ENCODE results near the gene HTR3A. TPM values are rescaled to one million over a fixed set of nuclear protein-coding genes. Genes with fewer than 3 reads are reported as not detected.
"Not testable (repeated sequence)": the region's sequence is repeated elsewhere in the genome, so short reads cannot be mapped to it uniquely, and the experiment has no call there.

The HTR3A gene
- under 1 TPM in 1 of 3 donors, not detected in 2; 0.33 TPM for total RNA-seq

- no peak within 1 kb of the TSS for H3K27ac ChIP-seq
- H3K27me3 ChIP-seq: peaks cover 0 to 10% of the 10 kb centered on the region in 2 donors
- no peaks in the 10 kb centered on the region for H3K4me1 ChIP-seq
- DNase-seq (ENCODE audit: low spot score in 2 of 2): no peak
- no peak for TF ChIP-seq POLR2A (IDR thresholded peaks at IDR 0.05)
- no peak for TF ChIP-seq CTCF (IDR thresholded peaks at IDR 0.05)
- TF ChIP-seq POLR2AphosphoS5 (IDR thresholded peaks at IDR 0.05): no peak
- no peaks in the 10 kb centered on the region for H3K9me3 ChIP-seq
- intact Hi-C loops (cut with DNase I; ENCODE audit: low total_unique reads): no loop called here
- no peaks in the 10 kb centered on the region for H3K36me3 ChIP-seq
- H3K4me3 ChIP-seq: no peak within 1 kb of the TSS
Measured at GRCh38 chr11:113974741-113975470, at the start of gene HTR3A. TSS of gene HTR3A (plus strand) at chr11:113975108. CDS start at chr11:113975326, 218 bp downstream.

DNA sequence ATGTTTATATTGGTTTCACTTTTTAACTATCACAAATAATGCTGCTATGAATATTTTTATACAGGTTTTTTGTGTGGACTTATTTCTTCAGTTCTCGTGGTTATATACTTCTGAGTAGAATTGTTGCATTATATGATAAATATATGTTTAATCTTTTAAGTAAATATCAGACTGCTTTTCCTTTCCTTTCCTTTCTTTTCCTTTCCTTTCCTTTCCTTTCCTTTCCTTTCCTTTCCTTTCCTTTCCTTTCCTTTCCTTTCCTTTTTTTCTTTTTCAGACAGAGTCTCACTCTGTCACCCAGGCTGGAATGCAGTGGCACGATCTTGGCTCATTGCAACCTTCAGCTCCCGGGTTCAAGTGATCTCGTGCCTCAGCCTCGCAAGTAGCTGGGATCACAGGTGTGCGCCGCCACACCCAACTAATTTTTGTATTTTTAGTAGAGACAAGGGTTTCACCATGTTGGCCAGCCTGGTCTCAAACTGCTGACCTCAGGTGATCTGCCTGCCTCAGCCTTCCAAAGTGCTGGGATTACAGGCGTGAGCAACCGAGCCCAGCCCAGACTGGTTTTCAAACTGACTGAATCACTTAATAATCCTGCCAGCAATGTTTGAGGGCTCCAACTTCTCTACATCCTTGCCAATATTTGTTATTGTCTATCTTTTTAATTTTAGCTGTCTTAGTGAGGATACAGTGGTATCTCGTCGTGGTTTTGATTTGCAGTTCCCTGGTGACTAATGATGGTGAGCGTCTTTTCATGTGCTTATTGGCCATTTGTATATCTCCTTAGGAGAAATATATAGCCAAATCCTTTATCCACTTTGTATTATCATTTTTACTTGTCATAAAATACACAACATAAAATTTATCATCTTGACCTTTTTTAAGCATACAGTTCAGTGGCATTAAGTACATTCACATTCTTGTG is 48.4 kb upstream of the HTR3A start:
- intact Hi-C loops (cut with DNase I; ENCODE audit: low total_unique reads): no loop called here
- Histone ChIP-seq H3K27me3 (no peaks in the 10 kb centered on the region), H3K9me3 (no peaks in the 10 kb centered on the region), H3K36me3 (no peaks in the 10 kb centered on the region), H3K4me1 (no peaks in the 10 kb centered on the region), H3K27ac (no peak overlapping the region), H3K4me3 (no peak overlapping the region)
- TF ChIP-seq POLR2AphosphoS5 (IDR thresholded peaks at IDR 0.05) (no peak), CTCF (IDR thresholded peaks at IDR 0.05) (no peak), POLR2A (IDR thresholded peaks at IDR 0.05) (no peak)
- no peak for DNase-seq (ENCODE audit: low spot score in 2 of 2)

- TF ChIP-seq POLR2AphosphoS5 (IDR thresholded peaks at IDR 0.05): no peak
- no peak for TF ChIP-seq POLR2A (IDR thresholded peaks at IDR 0.05)
- TF ChIP-seq CTCF (IDR thresholded peaks at IDR 0.05): no peak
- intact Hi-C loops (cut with DNase I; ENCODE audit: low total_unique reads): no loop called here
- DNase-seq (ENCODE audit: low spot score in 2 of 2): no peak
- Histone ChIP-seq H3K4me1 (no peaks in the 10 kb centered on the region), H3K4me3 (no peak overlapping the region), H3K36me3 (no peaks in the 10 kb centered on the region), H3K27ac (no peak overlapping the region), H3K9me3 (no peaks in the 10 kb centered on the region), H3K27me3 (peaks cover 0 to 8% of the 10 kb centered on the region in 2 donors)
Measured at GRCh38 chr11:113928311-113928710, 46.6 kb upstream of the HTR3A start.

GRCh38 chr11:113932788-113933187 is 42.1 kb upstream of the HTR3A start:
- Histone ChIP-seq H3K27me3 (peaks cover 0 to 8% of the 10 kb centered on the region in 2 donors), H3K9me3 (no peaks in the 10 kb centered on the region), H3K27ac (no peak overlapping the region), H3K36me3 (no peaks in the 10 kb centered on the region), H3K4me1 (no peaks in the 10 kb centered on the region), H3K4me3 (no peak overlapping the region)
- TF ChIP-seq POLR2AphosphoS5 (IDR thresholded peaks at IDR 0.05) (no peak), CTCF (IDR thresholded peaks at IDR 0.05) (no peak), POLR2A (IDR thresholded peaks at IDR 0.05) (no peak)
- no peak for DNase-seq (ENCODE audit: low spot score in 2 of 2)
- intact Hi-C loops (cut with DNase I; ENCODE audit: low total_unique reads): no loop called here

- H3K27me3 ChIP-seq; DNase-seq (ENCODE audit: low spot score in 2 of 2); H3K9me3 ChIP-seq; H3K36me3 ChIP-seq; intact Hi-C loops (cut with DNase I; ENCODE audit: low total_unique reads); H3K4me1 ChIP-seq; H3K4me3 ChIP-seq; H3K27ac ChIP-seq: not testable (repeated sequence)
Measured at GRCh38 chr11:113934193-113934592, 40.7 kb upstream of the HTR3A start.
